HepG2 (cell line): Measurements from ENCODE around the gene TMEM256. TPM values are rescaled to one million over a fixed set of nuclear protein-coding genes. Genes with fewer than 3 reads are reported as not detected.

Experiments used
- FOXA1 ChIP-seq, 2 experiments: fragments of 450-650 bp in 1 of 2; sonication (generic) in 1 of 2; formaldehyde crosslinking in 1 of 2; IDR thresholded peaks; 2 replicates each; pipeline versions ENCODE4 v1.4.0 to v1.6.1; 2016 to 2020; ENCODE audit warnings: missing genetic modification reagents in 1 of 2
- FOXJ3 ChIP-seq: sonication (generic); formaldehyde crosslinking; IDR thresholded peaks from 2 replicates; pipeline ENCODE4 v1.4.0; 2020; ENCODE audit warnings: missing genetic modification reagents, mild to moderate bottlenecking, borderline replicate concordance
- HDAC2 ChIP-seq: sonication (generic); formaldehyde crosslinking; IDR thresholded peaks from 2 replicates; pipeline ENCODE4 v1.4.0; 2020; ENCODE audit warnings: missing genetic modification reagents
- HOXA7 ChIP-seq: sonication (generic); formaldehyde crosslinking; IDR thresholded peaks from 2 replicates; pipeline ENCODE4 v1.8.1; 2022; ENCODE audit warnings: mild to moderate bottlenecking, missing genetic modification reagents, moderate library complexity
- IKZF5 ChIP-seq: IDR thresholded peaks from 2 replicates; pipeline ENCODE4 v1.6.1; 2018; ENCODE audit warnings: missing genetic modification reagents, mild to moderate bottlenecking, missing compliant biosample characterization
- IRF2 ChIP-seq: IDR thresholded peaks from 2 replicates; pipeline ENCODE4 v1.6.1; 2018; ENCODE audit warnings: missing genetic modification reagents, missing compliant biosample characterization
- JUND ChIP-seq: sonication (generic); formaldehyde crosslinking; IDR thresholded peaks from 2 replicates; pipeline ENCODE4 v1.8.0; 2022; ENCODE audit warnings: mild to moderate bottlenecking, missing genetic modification reagents
- MAF1 ChIP-seq: sonication (generic); formaldehyde crosslinking; IDR thresholded peaks from 2 replicates; pipeline ENCODE4 v1.5.0; 2020; ENCODE audit warnings: missing genetic modification reagents, borderline replicate concordance
- MED1 ChIP-seq: sonication (generic); formaldehyde crosslinking; IDR thresholded peaks from 2 replicates; pipeline ENCODE4 v1.4.0; 2020; ENCODE audit warnings: missing genetic modification reagents
- NFE2 ChIP-seq: sonication (generic); formaldehyde crosslinking; IDR thresholded peaks from 2 replicates; pipeline ENCODE4 v1.4.0; 2020; ENCODE audit warnings: missing genetic modification reagents
- SMC3 ChIP-seq: IDR thresholded peaks from 2 replicates; pipeline ENCODE4 v1.6.1; 2011; ENCODE audit warnings: low read length, improper control_type of control experiment
- SP2 ChIP-seq: sonication (generic); formaldehyde crosslinking; IDR thresholded peaks from 2 replicates; pipeline ENCODE4 v1.5.1; 2020; ENCODE audit warnings: mild to moderate bottlenecking, missing genetic modification reagents
- SRSF1 ChIP-seq: fragments of 200-400 bp; formaldehyde crosslinking; optimal IDR thresholded peaks from 2 replicates; pipeline ENCODE3; 2017; ENCODE audit warnings: mild to moderate bottlenecking, low read depth, low read length, moderate library complexity
- STAG1 ChIP-seq: sonication (generic); formaldehyde crosslinking; IDR thresholded peaks from 2 replicates; pipeline ENCODE4 v1.4.0; 2020; ENCODE audit warnings: missing genetic modification reagents
- TERF1 ChIP-seq: sonication (generic); formaldehyde crosslinking; IDR thresholded peaks from 2 replicates; pipeline ENCODE4 v1.8.0; 2022; ENCODE audit warnings: mild to moderate bottlenecking, missing genetic modification reagents, moderate library complexity
- THYN1 ChIP-seq: sonication (generic); formaldehyde crosslinking; IDR thresholded peaks from 2 replicates; pipeline ENCODE4 v1.8.1; 2023; ENCODE audit warnings: low read depth, mild to moderate bottlenecking, moderate library complexity, missing genetic modification reagents, borderline replicate concordance
- ZBTB34 ChIP-seq: sonication (generic); formaldehyde crosslinking; IDR thresholded peaks from 2 replicates; pipeline ENCODE4 v1.8.0; 2022; ENCODE audit warnings: mild to moderate bottlenecking, missing genetic modification reagents
- ZFY ChIP-seq: sonication (generic); formaldehyde crosslinking; IDR thresholded peaks from 2 replicates; pipeline ENCODE4 v1.4.0; 2020; ENCODE audit warnings: missing genetic modification reagents
- ZNF264 ChIP-seq: sonication (generic); formaldehyde crosslinking; IDR thresholded peaks from 2 replicates; pipeline ENCODE4 v1.4.0; 2020; ENCODE audit warnings: missing genetic modification reagents
- ZNF281 ChIP-seq: sonication (generic); formaldehyde crosslinking; IDR thresholded peaks from 2 replicates; pipeline ENCODE4 v1.4.0; 2020; ENCODE audit warnings: missing genetic modification reagents, borderline replicate concordance
- ZNF30 ChIP-seq: sonication (generic); formaldehyde crosslinking; IDR thresholded peaks from 2 replicates; pipeline ENCODE4 v1.5.0; 2020; ENCODE audit warnings: mild to moderate bottlenecking, missing genetic modification reagents
- ZNF331 ChIP-seq: sonication (generic); formaldehyde crosslinking; IDR thresholded peaks from 2 replicates; pipeline ENCODE4 v1.4.0; 2020; ENCODE audit warnings: missing genetic modification reagents
- ZNF484 ChIP-seq: sonication (generic); formaldehyde crosslinking; IDR thresholded peaks from 2 replicates; pipeline ENCODE4 v1.5.1; 2020; ENCODE audit warnings: mild to moderate bottlenecking, low read depth, missing genetic modification reagents, borderline replicate concordance
- ZNF547 ChIP-seq: sonication (generic); formaldehyde crosslinking; IDR thresholded peaks from 2 replicates; pipeline ENCODE4 v1.5.1; 2020; ENCODE audit warnings: mild to moderate bottlenecking, missing genetic modification reagents
- ZNF552 ChIP-seq: sonication (generic); formaldehyde crosslinking; IDR thresholded peaks from 2 replicates; pipeline ENCODE4 v1.9.0; 2022; ENCODE audit warnings: missing genetic modification reagents, mild to moderate bottlenecking, borderline replicate concordance
- ZNF569 ChIP-seq: sonication (generic); formaldehyde crosslinking; IDR thresholded peaks from 2 replicates; pipeline ENCODE4 v1.5.0; 2020; ENCODE audit warnings: mild to moderate bottlenecking, missing genetic modification reagents, moderate library complexity, borderline replicate concordance
- ZNF772 ChIP-seq: sonication (generic); formaldehyde crosslinking; IDR thresholded peaks from 2 replicates; pipeline ENCODE4 v1.5.0; 2020; ENCODE audit warnings: mild to moderate bottlenecking, missing genetic modification reagents
- polyA plus RNA-seq, 8 experiments: library from polyadenylated mRNA; depleted of rRNA in 3 of 8; stranded (reverse) in 7 of 8; unstranded in 1 of 8; fragments of >200 nt; fragmentation: Illumina TruSeq in 4 of 8; extraction: Trizol in 4 of 8; gene quantifications; 2 replicates each; pipeline versions ENCODE4 v1.2.1 to v1.2.3, GENCODE V29; 2011 to 2016; ENCODE audit warnings: low read depth in 4 of 8, missing spikeins in 1 of 8, mixed read lengths in 1 of 8; ENCODE audit not compliant: insufficient read depth in 1 of 8
- total RNA-seq, 5 experiments: library from RNA; depleted of rRNA; stranded (reverse); fragments of >200 nt; fragmentation: Illumina TruSeq; extraction: Trizol; gene quantifications; 2 replicates each; pipeline ENCODE4 v1.2.3, GENCODE V29; 2016; ENCODE audit warnings: low read depth in 1 of 5

The TMEM256 gene
- total and polyA plus RNA-seq, 2 of the 13 experiments (the other 11 are each of a cell fraction or from before 2014, with no cell fraction given): 231 to 252 TPM

- TF ChIP-seq TERF1 (CRISPR knock-in tag): no peak
- no peak for TF ChIP-seq ZNF30 (CRISPR knock-in tag)
- TF ChIP-seq SRSF1: no peak
- no peak for TF ChIP-seq SMC3
- 0 out of 2 replicates have a peak, but pooled peaks have one; percentile 3 for TF ChIP-seq ZNF772 (CRISPR knock-in tag)
- 0 out of 2 replicates have a peak, but pooled peaks have one; percentile 4 for TF ChIP-seq STAG1 (CRISPR knock-in tag)
- no peak for TF ChIP-seq HOXA7 (CRISPR knock-in tag)
- no peak for TF ChIP-seq ZNF264 (CRISPR knock-in tag)
- TF ChIP-seq ZNF331 (CRISPR knock-in tag): peak; percentile 24; the same call in 1 of the 2 replicates
- TF ChIP-seq ZFY: no peak
- no peak for TF ChIP-seq ZBTB34
- TF ChIP-seq ZNF281 (CRISPR knock-in tag): no peak
- TF ChIP-seq MED1 (CRISPR knock-in tag): 0 out of 2 replicates have a peak, but pooled peaks have one; percentile 24
- no peak for TF ChIP-seq IKZF5 (CRISPR knock-in tag)
- no peak for TF ChIP-seq SP2 (CRISPR knock-in tag)
- TF ChIP-seq NFE2 (CRISPR knock-in tag): no peak
- no peak for TF ChIP-seq THYN1
- TF ChIP-seq ZNF569 (CRISPR knock-in tag): no peak
- TF ChIP-seq HDAC2 (CRISPR knock-in tag): no peak
- no peak for TF ChIP-seq MAF1 (CRISPR knock-in tag)
- TF ChIP-seq ZNF547 (CRISPR knock-in tag): no peak
- no peak for TF ChIP-seq FOXA1 (IDR thresholded peaks at IDR 0.05)
- TF ChIP-seq FOXA1 (CRISPR knock-in tag; IDR thresholded peaks at IDR 0.05): 0 out of 2 replicates have a peak, but pooled peaks have one; percentile 9
- TF ChIP-seq IRF2 (CRISPR knock-in tag): no peak
- no peak for TF ChIP-seq FOXJ3 (CRISPR knock-in tag)
- TF ChIP-seq JUND: no peak
- TF ChIP-seq ZNF552 (CRISPR knock-in tag): no peak
- TF ChIP-seq ZNF484 (CRISPR knock-in tag): no peak
Measured at GRCh38 chr17:7380321-7380720, 23.6 kb downstream of the TMEM256 start (continued).
